Stomach (tissue), 4 donors: ENCODE results near the gene ROCK1.

ENCODE experiments used
- CTCF ChIP-seq, 7 experiments: fragments of 450-650 bp in 4 of 7; fragments of 200-600 bp in 3 of 7; sonication (generic) in 3 of 7; IDR thresholded peaks; one replicate each; pipeline ENCODE4 v1.5.1; 2016 to 2019; ENCODE audit warnings: antibody characterized with exemption in 7 of 7, control low read depth in 2 of 7, mild to moderate bottlenecking in 1 of 7
- POLR2A ChIP-seq, 4 donors: fragments of 450-650 bp; IDR thresholded peaks; one replicate each; pipeline ENCODE4 v1.6.1; 2016; ENCODE audit warnings: antibody characterized with exemption in 4 of 4, control low read depth in 2 of 4, mild to moderate bottlenecking in 1 of 4, moderate library complexity in 1 of 4

GRCh38 chr18:21146016-21146415 lies 34.4 kb upstream of the ROCK1 start:
- no peak for TF ChIP-seq CTCF (IDR thresholded peaks at IDR 0.05)
- no peak for TF ChIP-seq POLR2A (IDR thresholded peaks at IDR 0.05)
